ENCODE data around the gene EXOSC10. TPM values are rescaled to one million over a fixed set of nuclear protein-coding genes. Genes with fewer than 3 reads are reported as not detected.
A peak's percentile ranks its signal among the peaks of the same experiment; 100 is the strongest.

Gene EXOSC10
- total and polyA plus RNA-seq, 2 of the 13 experiments (the other 11 are each of a cell fraction or from before 2014, with no cell fraction given), result 48.4 to 67.6 TPM

DNA sequence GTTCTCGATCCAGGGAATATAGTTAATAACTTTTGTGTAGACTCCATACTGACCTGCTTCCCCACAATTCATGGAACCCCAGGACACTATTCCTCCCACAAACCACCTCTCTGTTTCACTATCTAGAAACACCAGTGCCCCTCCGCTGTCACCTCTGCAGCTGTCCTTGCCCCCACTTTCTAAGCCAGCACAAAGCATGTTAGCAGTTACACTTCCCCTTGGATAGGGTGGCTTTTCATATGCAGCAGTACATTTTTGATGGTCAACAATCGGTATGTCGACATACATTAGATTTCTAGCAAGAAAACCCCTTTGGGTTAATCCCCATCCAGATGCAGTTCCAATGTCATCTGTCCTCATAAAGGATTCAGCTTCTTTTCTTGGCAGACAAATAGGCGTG is 72.8 kb downstream of the EXOSC10 start (continued):
- TF ChIP-seq, protein P1, sequence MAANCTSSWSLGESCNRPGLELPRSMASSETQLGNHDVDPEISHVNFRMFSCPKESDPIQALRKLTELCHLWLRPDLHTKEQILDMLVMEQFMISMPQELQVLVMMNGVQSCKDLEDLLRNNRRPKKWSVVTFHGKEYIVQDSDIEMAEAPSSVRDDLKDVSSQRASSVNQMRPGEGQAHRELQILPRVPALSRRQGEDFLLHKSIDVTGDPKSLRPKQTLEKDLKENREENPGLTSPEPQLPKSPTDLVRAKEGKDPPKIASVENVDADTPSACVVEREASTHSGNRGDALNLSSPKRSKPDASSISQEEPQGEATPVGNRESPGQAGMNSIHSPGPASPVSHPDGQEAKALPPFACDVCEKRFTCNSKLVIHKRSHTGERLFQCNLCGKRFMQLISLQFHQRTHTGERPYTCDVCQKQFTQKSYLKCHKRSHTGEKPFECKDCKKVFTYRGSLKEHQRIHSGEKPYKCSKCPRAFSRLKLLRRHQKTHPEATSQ (CRISPR knock-in tag; IDR thresholded peaks at IDR 0.05; ENCODE audit: borderline replicate concordance), result no peak

DNA sequence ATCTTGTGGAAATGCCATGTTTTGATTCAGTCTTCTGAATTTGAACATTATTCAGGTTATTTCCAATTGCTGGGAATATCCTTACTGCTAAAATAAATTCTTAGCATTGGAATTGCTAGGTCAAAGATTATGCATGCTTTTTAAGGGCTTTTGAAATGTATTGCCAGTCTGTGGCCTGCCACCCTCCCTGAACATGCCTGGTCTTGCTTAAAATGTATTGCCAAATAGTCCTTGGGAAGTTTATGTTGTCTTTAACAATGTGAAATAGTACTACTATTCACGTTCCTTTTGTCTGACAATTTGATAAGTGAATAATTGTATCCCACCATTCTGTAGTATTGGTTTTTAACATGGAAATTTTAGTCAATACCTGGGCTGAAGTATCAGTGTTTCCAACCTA is 73.6 kb downstream of the EXOSC10 start:
- H3K27ac ChIP-seq (ENCODE audit: extremely low read length, insufficient read depth, low read length), result no peak overlapping the region

More for the DNA sequence above, 73.6 kb downstream of the EXOSC10 start:
- no peak for FAIRE-seq
- no peak for ATAC-seq
- Histone ChIP-seq H3K36me3 (replicated peaks in 1 of 2; ENCODE audit: control insufficient read depth in 1 of 2, insufficient read depth in 2 of 2, low read length in 2 of 2) (peaks cover 10 to 50% of the 10 kb centered on the region in 2 experiments), H3K9me3 (ENCODE audit: low read length) (no peaks in the 10 kb centered on the region), H3K27me3 (ENCODE audit: control insufficient read depth in 1 of 2, insufficient read depth in 2 of 2, low read length in 2 of 2) (no peaks in the 10 kb centered on the region), H3K4me1 (ENCODE audit: insufficient read depth, low read length) (no peaks in the 10 kb centered on the region), H3K79me2 (ENCODE audit: insufficient read depth, low read length) (no peaks in the 10 kb centered on the region), H4K20me1 (ENCODE audit: insufficient read depth, low read length) (no peaks in the 10 kb centered on the region; the same call in 1 of the 2 replicates), H3K4me2 (ENCODE audit: low read depth, low read length) (no peak overlapping the region), H3K4me3 (replicated peaks in 1 of 3; ENCODE audit: insufficient read depth in 1 of 3, low read depth in 2 of 3, low read length in 3 of 3) (no peak overlapping the region), H2AFZ (ENCODE audit: low read length) (no peak overlapping the region), H3K9ac (ENCODE audit: insufficient read depth, low read depth, low read length) (no peak overlapping the region)
- in situ Hi-C loops (cut with HindIII; ENCODE audit: extremely low pct_ligation_motif_present, low pct_unique_long_range_greater_than_20kb) (loop anchor here (25.0 kb wide), 1 partner anchor 611 kb away; no protein-coding TSS in a partner anchor), intact Hi-C loops (cut with micrococcal nuclease; ENCODE audit: unreplicated experiment) (no loop called here)
- DNase-seq (ENCODE audit: low spot score), result no peak
- ChIA-PET POLR2A (no interaction called here), CTCF (ENCODE audit: low intra/inter-chr PET ratio, low total read pairs) (no interaction called here)
- BruUV-seq (replicated peaks), result no TSS peak
- 88% methylated on average over 1 of the region's 1 CpG for WGBS (ENCODE audit: low lambda C conversion rate)
- TF ChIP-seq ZSCAN9 (CRISPR knock-in tag; IDR thresholded peaks at IDR 0.05; ENCODE audit: borderline replicate concordance), result no peak
- TF ChIP-seq POLR2AphosphoS5 (IDR thresholded peaks at IDR 0.05; ENCODE audit: low read depth, low read length), result peak; percentile 12; the same call in 1 of the 2 replicates
- no peak for TF ChIP-seq SP4 (CRISPR knock-in tag; IDR thresholded peaks at IDR 0.05)
- no peak for TF ChIP-seq ZNF558 (CRISPR knock-in tag; IDR thresholded peaks at IDR 0.05; ENCODE audit: borderline replicate concordance)
- TF ChIP-seq, protein P2, sequence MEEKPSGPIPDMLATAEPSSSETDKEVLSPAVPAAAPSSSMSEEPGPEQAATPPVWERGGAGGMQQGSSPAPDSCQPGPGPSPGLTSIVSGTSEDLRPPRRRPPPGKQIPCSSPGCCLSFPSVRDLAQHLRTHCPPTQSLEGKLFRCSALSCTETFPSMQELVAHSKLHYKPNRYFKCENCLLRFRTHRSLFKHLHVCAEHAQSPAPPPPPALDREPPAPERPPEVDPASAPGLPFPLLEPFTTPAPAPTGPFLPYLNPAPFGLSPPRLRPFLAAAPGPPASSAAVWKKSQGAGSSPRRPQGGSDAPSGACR (CRISPR knock-in tag; IDR thresholded peaks at IDR 0.05), result no peak
- no peak for TF ChIP-seq JUND (CRISPR knock-in tag; IDR thresholded peaks at IDR 0.05)
- no peak for TF ChIP-seq ARNT (IDR thresholded peaks at IDR 0.05)

Data from HepG2 (cell line).